ENCODE data around the gene SYNE2.

The SYNE2 gene

DNA sequence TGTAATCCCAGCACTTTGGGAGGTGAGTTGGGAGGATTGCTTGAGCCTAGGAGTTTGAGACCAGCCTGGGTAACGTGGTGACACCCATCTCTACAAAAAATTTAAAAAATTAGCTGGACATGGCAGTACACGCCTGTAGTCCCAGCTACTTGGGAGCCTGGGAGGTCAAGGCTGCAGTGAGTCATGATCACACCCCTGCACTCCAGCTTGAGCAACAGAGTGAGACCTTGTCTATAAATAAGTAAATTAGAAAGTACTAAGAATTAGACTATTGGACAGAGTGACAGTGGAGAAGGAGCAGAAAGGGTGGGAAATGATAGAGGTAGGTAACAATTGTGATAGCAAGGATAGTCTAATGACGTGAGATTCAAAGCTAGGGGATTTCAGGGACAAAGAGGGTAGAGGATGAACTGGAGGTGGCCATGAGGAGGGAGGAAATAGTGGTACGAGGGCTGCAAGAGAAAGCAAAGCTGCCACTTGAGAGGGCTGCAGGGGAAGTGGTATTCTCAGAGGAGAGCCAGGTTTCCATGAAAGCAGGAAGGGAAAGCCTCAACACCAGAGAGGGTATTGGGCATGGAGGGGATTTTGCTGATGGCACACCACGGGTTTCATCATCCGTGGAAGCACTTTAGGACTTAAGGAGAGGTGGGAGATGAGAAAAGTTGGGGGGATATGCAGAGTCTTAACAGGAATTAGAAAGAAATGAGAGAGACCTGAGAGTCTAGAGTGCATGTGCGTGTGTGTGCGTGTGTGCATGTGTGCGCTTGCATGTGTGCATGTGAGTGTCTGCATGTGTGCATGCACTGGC, 85.6 kb downstream of the SYNE2 start:
- TF ChIP-seq CTCF (IDR thresholded peaks at IDR 0.05; ENCODE audit: insufficient read depth, low read length) (no peak), POLR2AphosphoS5 (IDR thresholded peaks at IDR 0.05; ENCODE audit: low read depth) (no peak), SPI1 (IDR thresholded peaks at IDR 0.05; ENCODE audit: borderline replicate concordance, low read depth) (no peak), GABPA (IDR thresholded peaks at IDR 0.05; ENCODE audit: low read depth) (no peak)
- TF ChIP-seq, protein P1, sequence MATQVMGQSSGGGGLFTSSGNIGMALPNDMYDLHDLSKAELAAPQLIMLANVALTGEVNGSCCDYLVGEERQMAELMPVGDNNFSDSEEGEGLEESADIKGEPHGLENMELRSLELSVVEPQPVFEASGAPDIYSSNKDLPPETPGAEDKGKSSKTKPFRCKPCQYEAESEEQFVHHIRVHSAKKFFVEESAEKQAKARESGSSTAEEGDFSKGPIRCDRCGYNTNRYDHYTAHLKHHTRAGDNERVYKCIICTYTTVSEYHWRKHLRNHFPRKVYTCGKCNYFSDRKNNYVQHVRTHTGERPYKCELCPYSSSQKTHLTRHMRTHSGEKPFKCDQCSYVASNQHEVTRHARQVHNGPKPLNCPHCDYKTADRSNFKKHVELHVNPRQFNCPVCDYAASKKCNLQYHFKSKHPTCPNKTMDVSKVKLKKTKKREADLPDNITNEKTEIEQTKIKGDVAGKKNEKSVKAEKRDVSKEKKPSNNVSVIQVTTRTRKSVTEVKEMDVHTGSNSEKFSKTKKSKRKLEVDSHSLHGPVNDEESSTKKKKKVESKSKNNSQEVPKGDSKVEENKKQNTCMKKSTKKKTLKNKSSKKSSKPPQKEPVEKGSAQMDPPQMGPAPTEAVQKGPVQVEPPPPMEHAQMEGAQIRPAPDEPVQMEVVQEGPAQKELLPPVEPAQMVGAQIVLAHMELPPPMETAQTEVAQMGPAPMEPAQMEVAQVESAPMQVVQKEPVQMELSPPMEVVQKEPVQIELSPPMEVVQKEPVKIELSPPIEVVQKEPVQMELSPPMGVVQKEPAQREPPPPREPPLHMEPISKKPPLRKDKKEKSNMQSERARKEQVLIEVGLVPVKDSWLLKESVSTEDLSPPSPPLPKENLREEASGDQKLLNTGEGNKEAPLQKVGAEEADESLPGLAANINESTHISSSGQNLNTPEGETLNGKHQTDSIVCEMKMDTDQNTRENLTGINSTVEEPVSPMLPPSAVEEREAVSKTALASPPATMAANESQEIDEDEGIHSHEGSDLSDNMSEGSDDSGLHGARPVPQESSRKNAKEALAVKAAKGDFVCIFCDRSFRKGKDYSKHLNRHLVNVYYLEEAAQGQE (IDR thresholded peaks at IDR 0.05; ENCODE audit: insufficient replicate concordance, low read depth), result no peak
- no peak overlapping the region for H3K4me3 ChIP-seq (replicated peaks; ENCODE audit: insufficient read depth, low read length)
- no peak for DNase-seq (ENCODE audit: low read depth in 1 of 2, low spot score in 1 of 2)
- no peak overlapping the region for H3K27ac ChIP-seq (replicated peaks)
- peaks cover 2% of the 10 kb centered on the region for H3K27me3 ChIP-seq (ENCODE audit: insufficient read depth, poor library complexity, severe bottlenecking)

DNA sequence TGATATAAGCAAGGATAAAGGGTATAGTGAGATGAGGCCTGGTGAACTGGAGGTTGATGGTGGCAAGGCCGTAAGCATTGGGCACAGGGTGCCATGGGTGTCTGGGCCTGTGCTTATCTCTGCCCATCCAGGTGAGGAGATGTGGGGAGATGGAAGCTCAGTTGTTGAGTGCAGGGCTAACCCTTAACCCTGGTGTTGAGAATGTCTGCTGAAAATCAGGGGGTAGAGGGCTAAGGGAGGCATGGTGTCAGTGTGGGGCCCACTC, 86.1 kb downstream of the SYNE2 start:
- no peak for DNase-seq (ENCODE audit: low read depth in 1 of 2, low spot score in 1 of 2)

GRCh38 chr14:63940387-63940786, 87.6 kb downstream of the SYNE2 start:
- no peak overlapping the region for H3K4me3 ChIP-seq (replicated peaks; ENCODE audit: insufficient read depth, low read length)
- no peak overlapping the region for H3K27ac ChIP-seq (replicated peaks)
- no peak for DNase-seq (ENCODE audit: low read depth in 1 of 2, low spot score in 1 of 2)
- TF ChIP-seq POLR2AphosphoS5 (IDR thresholded peaks at IDR 0.05; ENCODE audit: low read depth) (no peak), CTCF (IDR thresholded peaks at IDR 0.05; ENCODE audit: insufficient read depth, low read length) (no peak), SPI1 (IDR thresholded peaks at IDR 0.05; ENCODE audit: borderline replicate concordance, low read depth) (no peak), GABPA (IDR thresholded peaks at IDR 0.05; ENCODE audit: low read depth) (no peak)
- TF ChIP-seq, protein P1 (IDR thresholded peaks at IDR 0.05; ENCODE audit: insufficient replicate concordance, low read depth), result no peak
- H3K27me3 ChIP-seq (ENCODE audit: insufficient read depth, poor library complexity, severe bottlenecking), result no peaks in the 10 kb centered on the region

More for the DNA sequence above, 86.1 kb downstream of the SYNE2 start:
- H3K4me3 ChIP-seq (replicated peaks; ENCODE audit: insufficient read depth, low read length), result no peak overlapping the region
- no peaks in the 10 kb centered on the region for H3K27me3 ChIP-seq (ENCODE audit: insufficient read depth, poor library complexity, severe bottlenecking)
- TF ChIP-seq GABPA (IDR thresholded peaks at IDR 0.05; ENCODE audit: low read depth) (no peak), POLR2AphosphoS5 (IDR thresholded peaks at IDR 0.05; ENCODE audit: low read depth) (no peak)
- TF ChIP-seq, protein P1 (IDR thresholded peaks at IDR 0.05; ENCODE audit: insufficient replicate concordance, low read depth), result no peak
- H3K27ac ChIP-seq (replicated peaks), result no peak overlapping the region

All from HL-60 (cell line).